LNCAP (cell line): ENCODE results near the gene GPR37.

Source experiments
- CTCF ChIP-seq: fragments of 450-650 bp; IDR thresholded peaks from 2 replicates; pipeline ENCODE4 v1.5.1; 2017; ENCODE audit warnings: mild to moderate bottlenecking

Gene GPR37

DNA sequence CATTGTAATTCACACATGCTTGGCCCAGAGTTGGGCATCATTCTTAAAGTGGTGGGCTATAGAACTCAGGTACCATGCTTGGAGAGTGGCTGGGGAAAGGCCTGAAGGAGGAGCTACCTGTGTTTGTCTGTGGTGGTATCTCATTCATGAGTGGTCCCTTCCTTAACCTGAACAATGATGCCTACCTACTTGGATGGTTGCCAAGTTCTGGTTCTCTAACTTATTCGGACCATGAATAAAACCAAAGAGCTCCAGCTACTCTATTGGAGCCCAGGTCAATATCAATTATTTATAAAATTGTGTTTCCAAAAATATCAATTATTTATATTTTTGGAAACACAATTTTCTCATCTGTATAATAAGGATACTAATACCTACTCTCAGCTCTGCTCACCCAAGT is 2.9 kb upstream of the GPR37 start:
- no peak for TF ChIP-seq CTCF

DNA sequence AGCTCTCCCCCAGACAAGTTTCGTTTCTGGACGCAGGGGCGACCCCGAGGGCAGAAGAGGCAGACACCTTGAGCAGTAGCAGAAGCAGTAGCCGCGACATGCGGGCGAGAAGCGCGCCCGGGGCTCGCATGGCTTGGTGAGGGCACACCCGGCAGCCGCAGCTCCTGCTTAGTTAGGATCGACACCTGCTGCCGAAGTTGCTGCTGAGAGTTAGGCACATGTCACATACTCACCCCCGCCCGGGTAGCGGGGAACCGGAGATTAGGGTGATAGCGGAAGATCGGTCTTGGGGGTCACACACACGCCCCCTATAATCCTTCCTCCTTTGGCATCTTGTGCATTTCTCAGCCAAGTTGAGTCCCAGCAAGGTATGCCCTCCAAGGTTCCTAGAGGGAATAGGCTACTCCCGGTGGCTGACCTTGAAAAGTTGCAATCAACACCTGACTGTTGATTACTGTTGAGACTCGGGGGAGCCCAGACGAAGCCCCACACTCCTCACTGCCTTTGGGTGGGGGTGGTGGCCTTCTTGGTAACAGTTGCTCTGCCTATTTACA is 668 bp downstream of the GPR37 start:
- no peak for TF ChIP-seq CTCF

- no peak for TF ChIP-seq CTCF
Measured at GRCh38 chr7:124764051-124764846, 1.3 kb downstream of the GPR37 start.

GRCh38 chr7:124762611-124763143 is 2.9 kb downstream of the GPR37 start:
- no peak for TF ChIP-seq CTCF

DNA sequence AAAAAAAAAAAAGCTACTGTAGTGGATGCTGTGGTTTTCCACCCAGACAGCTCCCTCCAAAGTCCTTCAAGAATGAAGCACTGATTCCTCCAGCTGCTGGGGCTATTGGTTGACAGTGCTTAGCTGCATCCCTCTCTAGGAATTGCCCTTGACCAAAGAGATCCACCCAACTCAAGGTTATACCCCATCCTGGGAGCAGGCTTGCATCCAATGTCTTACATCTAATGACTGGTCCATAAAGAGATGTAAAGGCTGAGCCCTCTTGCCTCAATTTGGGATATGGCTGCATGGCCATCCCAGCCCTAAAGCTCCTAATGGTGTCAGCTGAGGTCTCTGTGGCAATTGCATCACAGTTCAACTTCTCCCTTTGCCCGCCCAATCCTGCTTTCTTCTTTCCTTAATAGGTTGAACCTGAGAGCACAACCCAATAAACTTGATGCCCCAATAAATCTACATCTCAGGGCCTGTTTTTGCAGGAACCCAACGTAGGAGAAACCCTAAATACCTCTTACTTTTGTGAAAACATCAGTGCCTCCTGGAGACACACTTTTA is 4.4 kb downstream of the GPR37 start:
- TF ChIP-seq CTCF = no peak

GRCh38 chr7:124758327-124758726 is 7.3 kb downstream of the GPR37 start:
- no peak for TF ChIP-seq CTCF

DNA sequence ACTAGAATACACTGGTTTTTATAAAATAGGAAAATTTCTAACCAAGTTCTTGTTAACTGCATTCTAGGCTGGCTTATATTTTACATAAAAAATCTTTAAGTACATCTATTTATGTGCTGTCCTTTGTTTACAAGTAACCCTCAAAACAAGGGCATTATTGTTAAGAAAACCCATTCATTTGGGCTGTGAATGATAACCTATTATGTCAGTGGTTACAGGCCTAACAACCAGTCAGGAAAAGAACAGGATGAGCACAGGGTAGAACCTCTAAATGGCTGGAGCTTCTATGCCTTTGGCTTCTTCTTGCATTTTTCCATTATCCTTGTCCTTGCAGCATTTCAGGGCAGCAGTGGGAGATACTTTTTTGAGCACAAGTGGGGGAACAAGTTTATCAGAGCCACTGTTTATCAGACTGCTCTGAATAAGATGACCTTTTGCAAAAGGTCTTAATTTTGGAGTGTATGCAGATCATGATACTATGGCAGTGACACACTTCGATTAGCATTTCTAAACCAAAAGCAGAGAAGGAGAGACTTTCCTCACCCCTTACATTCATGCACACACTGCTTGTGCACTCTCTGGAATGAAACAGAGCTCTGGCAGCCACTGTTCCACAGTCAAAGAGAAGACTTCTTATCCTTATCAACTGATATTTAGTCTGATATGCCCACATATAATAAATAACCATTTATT is 10.9 kb downstream of the GPR37 start:
- TF ChIP-seq CTCF = no peak
